Gastrocnemius medialis (tissue), 4 donors: Measurements from ENCODE around the gene SLC1A2. TPM values are rescaled to one million over a fixed set of nuclear protein-coding genes. Genes with fewer than 3 reads are reported as not detected.

Source experiments
- ATAC-seq, 2 donors: fragments of 150-250 bp; one replicate each; pipeline ENCODE4 v1.9.1; 2016
- DNase-seq, 2 donors: peaks; one replicate each; pipeline ENCODE4 v3.0.0-alpha.2; 2019
- H3K27ac ChIP-seq, 4 donors: fragments of 200-600 bp; sonication (generic); 1 replicate in 1 of 4; 2 replicates in 3 of 4; pipeline ENCODE4 v1.5.1; 2016 to 2018; ENCODE audit warnings: mild to moderate bottlenecking in 2 of 4, moderate library complexity in 1 of 4
- H3K27me3 ChIP-seq, 3 donors: fragments of 200-600 bp; sonication (generic) in 2 of 3; 1 replicate in 1 of 3; 2 replicates in 2 of 3; pipeline versions ENCODE4 v1.5.1 to v1.6.0; 2016 to 2019; ENCODE audit warnings: mild to moderate bottlenecking in 1 of 3, moderate library complexity in 1 of 3
- H3K36me3 ChIP-seq, 2 donors: fragments of 200-600 bp; sonication (generic) in 1 of 2; one replicate each; pipeline ENCODE4 v1.5.1; 2017 to 2018
- H3K4me1 ChIP-seq, 2 donors: fragments of 200-600 bp; sonication (generic) in 1 of 2; one replicate each; pipeline ENCODE4 v1.5.1; 2016 to 2017; ENCODE audit warnings: mild to moderate bottlenecking in 2 of 2
- H3K4me3 ChIP-seq, 4 donors: fragments of 200-600 bp; sonication (generic) in 3 of 4; 1 replicate in 1 of 4; 2 replicates in 3 of 4; pipeline ENCODE4 v1.5.1; 2016 to 2019; ENCODE audit warnings: mild to moderate bottlenecking in 2 of 4
- H3K9me3 ChIP-seq, 3 donors: fragments of 200-600 bp; sonication (generic) in 2 of 3; 1 replicate in 1 of 3; 2 replicates in 2 of 3; pipeline ENCODE4 v1.5.1; 2016 to 2019
- POLR2A ChIP-seq, 2 donors: fragments of 450-650 bp; IDR thresholded peaks; one replicate each; pipeline ENCODE4 v1.6.1; 2017; ENCODE audit warnings: antibody characterized with exemption in 2 of 2, mild to moderate bottlenecking in 2 of 2, moderate library complexity in 2 of 2
- in situ Hi-C, 4 donors: fragments of 200-750 bp; cut with MboI; loops; one replicate each; pipeline versions ENCODE4 v1.15.0 to v1.8.0; 2017; ENCODE audit warnings: low sequenced_read_pairs in 4 of 4
- intact Hi-C: fragments of 100-400 bp; cut with DNase I; formaldehyde crosslinking; loops from one replicate; pipeline ENCODE4 v1.15.1; 2023; ENCODE audit warnings: low total_unique reads
- total RNA-seq, 4 donors: library from RNA; depleted of rRNA; stranded (reverse); fragments of >200 nt; gene quantifications; one replicate each; pipeline versions ENCODE4 v1.1.0 to v1.2.3, GENCODE V29; 2016
- TF ChIP-seq, protein P1 (sequence below), 5 experiments: fragments of 450-650 bp in 3 of 5; fragments of 200-600 bp in 2 of 5; sonication (generic) in 2 of 5; IDR thresholded peaks in 4 of 5; conservative IDR thresholded peaks in 1 of 5; 1 replicate in 4 of 5; 2 replicates in 1 of 5; pipeline ENCODE4 v1.5.1; 2016 to 2019; ENCODE audit warnings: antibody characterized with exemption in 5 of 5, mild to moderate bottlenecking in 3 of 5, moderate library complexity in 3 of 5

SLC1A2 gene
- total RNA-seq, 4 donors from 2014 or later = 0.15 to 1.1 (median 0.52) TPM

DNA sequence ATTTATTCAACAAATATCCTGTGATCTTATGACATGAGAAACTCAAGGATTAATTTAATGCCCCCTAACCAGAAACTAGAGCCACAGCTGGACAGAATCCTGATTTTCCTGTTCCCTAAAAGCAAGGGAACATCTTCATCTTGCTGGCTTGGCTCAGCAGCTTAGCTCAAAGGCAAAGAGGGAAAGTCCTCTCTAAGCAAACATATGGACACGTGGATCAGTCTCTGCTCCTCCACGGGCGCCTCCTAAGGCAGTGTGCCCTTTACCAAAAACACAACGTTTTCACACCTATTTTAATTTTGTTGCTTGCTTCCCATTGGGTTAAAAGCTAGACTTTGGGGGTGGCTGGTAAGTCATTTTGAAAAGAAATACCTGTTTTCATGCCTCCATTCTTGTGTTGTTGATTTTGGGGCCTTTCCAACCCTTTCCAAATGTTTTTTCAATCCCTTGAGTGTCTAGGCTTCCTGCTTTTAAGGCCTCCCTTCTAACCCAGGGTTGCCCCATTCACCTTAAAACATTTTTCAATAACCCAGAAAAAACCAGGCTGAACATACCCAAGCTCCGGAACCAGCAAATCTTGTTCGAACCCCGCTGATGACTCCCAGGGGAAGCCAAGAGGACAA lies 15.5 kb downstream of the SLC1A2 start:
- Histone ChIP-seq H3K27ac (no peak overlapping the region), H3K4me1 (no peaks in the 10 kb centered on the region), H3K27me3 (no peaks in the 10 kb centered on the region), H3K36me3 (no peaks in the 10 kb centered on the region), H3K9me3 (no peaks in the 10 kb centered on the region), H3K4me3 (no peak overlapping the region)
- DNase-seq = no peak
- no peak for ATAC-seq
- intact Hi-C loops (no loop called here), in situ Hi-C loops (loop anchor here in 2 of 4 donors (25.0 kb wide), 1 partner anchor 817 kb away; no protein-coding TSS in a partner anchor)
- TF ChIP-seq, protein P1, sequence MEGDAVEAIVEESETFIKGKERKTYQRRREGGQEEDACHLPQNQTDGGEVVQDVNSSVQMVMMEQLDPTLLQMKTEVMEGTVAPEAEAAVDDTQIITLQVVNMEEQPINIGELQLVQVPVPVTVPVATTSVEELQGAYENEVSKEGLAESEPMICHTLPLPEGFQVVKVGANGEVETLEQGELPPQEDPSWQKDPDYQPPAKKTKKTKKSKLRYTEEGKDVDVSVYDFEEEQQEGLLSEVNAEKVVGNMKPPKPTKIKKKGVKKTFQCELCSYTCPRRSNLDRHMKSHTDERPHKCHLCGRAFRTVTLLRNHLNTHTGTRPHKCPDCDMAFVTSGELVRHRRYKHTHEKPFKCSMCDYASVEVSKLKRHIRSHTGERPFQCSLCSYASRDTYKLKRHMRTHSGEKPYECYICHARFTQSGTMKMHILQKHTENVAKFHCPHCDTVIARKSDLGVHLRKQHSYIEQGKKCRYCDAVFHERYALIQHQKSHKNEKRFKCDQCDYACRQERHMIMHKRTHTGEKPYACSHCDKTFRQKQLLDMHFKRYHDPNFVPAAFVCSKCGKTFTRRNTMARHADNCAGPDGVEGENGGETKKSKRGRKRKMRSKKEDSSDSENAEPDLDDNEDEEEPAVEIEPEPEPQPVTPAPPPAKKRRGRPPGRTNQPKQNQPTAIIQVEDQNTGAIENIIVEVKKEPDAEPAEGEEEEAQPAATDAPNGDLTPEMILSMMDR (IDR thresholded peaks at IDR 0.05 in 4 of 5, conservative IDR thresholded peaks at IDR 0.05 in 1 of 5) = no peak
- no peak for TF ChIP-seq POLR2A (IDR thresholded peaks at IDR 0.05)

DNA sequence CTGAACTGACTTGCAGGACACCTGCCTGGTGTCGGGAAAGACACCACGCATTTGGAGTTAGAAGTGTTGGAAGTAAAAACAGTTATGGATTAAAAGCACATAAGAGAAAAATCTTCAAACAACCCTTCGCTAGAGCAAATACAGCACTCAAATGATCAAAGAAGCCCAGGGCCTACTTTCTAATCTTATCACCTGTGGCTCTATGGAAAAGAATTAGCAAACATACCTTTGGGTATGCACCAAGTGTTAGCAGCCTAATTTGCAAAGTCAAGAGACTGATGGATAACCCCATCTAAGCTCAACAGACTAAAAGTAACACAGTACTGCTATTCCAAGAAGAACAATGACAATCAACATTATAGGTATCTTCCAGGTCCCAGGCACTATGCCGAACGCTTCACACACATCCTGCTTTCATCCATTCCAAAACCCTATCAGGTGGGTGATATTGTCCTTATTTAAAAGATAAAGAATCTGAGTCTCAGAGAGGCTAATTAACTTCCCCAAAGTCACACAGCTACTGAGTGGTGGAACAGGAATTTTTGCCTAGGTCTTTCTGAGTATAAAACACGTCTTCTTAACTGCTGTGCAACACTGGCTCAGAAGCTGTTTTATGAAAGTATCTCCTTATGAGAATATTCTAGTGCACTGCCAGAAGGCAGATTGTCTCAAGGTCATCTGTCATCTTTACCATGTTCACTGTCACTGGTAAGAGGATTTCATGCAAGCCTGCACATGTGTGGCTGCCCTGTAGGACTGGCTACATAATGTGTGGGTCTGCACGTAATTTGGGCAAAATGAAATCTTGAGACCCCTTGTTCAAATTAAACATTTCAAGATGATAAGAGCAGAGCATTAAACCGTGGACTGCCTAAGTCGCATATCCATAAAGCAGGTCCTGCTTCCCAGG lies 16.4 kb downstream of the SLC1A2 start:
- in situ Hi-C loops (loop anchor here in 2 of 4 donors (25.0 kb wide), 1 partner anchor 816 kb away; no protein-coding TSS in a partner anchor), intact Hi-C loops (no loop called here)
- Histone ChIP-seq H3K27me3 (no peaks in the 10 kb centered on the region), H3K27ac (no peak overlapping the region), H3K9me3 (no peaks in the 10 kb centered on the region), H3K36me3 (no peaks in the 10 kb centered on the region), H3K4me1 (no peaks in the 10 kb centered on the region), H3K4me3 (no peak overlapping the region)
- no peak for ATAC-seq
- DNase-seq = no peak
- TF ChIP-seq, protein P1 (IDR thresholded peaks at IDR 0.05 in 4 of 5, conservative IDR thresholded peaks at IDR 0.05 in 1 of 5) = no peak
- TF ChIP-seq POLR2A (IDR thresholded peaks at IDR 0.05) = no peak

DNA sequence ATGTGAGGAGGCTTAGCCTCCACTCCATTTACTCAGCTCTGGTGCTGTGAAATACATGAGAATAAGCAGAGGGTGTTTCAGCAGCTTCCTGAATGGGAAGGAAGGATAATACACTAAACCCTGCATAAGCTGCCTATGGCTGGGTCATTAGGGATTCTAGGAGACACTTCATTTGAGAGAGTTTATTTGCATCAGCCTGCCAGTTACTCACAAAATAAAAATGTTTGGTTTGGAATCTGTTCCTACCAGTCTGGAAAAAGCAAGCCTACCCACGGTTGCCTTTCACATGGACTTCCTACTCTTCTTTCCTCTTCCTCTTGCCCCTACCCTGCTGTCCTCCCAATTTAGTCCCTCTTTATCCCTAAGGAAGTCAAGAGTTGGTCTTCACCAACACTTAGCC lies 20.5 kb downstream of the SLC1A2 start:
- no peak for ATAC-seq
- in situ Hi-C loops (loop anchor here in 2 of 4 donors (10.0 to 25.0 kb wide), 3 partner anchors 154 to 812 kb away; no protein-coding TSS in a partner anchor), intact Hi-C loops (no loop called here)
- Histone ChIP-seq H3K4me3 (no peak overlapping the region), H3K4me1 (no peaks in the 10 kb centered on the region), H3K36me3 (no peaks in the 10 kb centered on the region), H3K9me3 (no peaks in the 10 kb centered on the region), H3K27ac (no peak overlapping the region), H3K27me3 (no peaks in the 10 kb centered on the region)
- DNase-seq = no peak
- TF ChIP-seq POLR2A (IDR thresholded peaks at IDR 0.05) = no peak
- TF ChIP-seq, protein P1 (IDR thresholded peaks at IDR 0.05 in 4 of 5, conservative IDR thresholded peaks at IDR 0.05 in 1 of 5) = no peak

DNA sequence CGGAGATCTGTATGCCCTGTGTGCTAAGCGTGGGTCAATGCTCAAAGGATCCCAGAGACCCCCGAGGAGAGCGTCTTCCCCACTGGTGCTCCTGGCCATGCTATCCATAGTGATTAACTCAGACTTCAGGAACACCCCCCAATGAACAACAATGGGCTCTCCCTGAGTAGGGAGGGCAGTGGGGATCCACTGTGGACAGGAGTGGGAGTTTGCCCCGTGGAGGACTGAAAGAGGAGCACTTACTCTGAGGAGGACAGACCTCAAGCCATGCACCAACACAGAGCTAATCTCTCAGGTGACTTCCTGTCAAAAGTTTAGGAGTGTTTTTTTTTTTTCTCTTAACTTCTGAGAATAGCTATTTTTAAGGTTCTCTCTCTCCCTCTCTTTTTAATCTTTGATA lies 24.4 kb downstream of the SLC1A2 start:
- in situ Hi-C loops (loop anchor here in 2 of 4 donors (5.0 to 25.0 kb wide), 4 partner anchors 150 to 808 kb away; no protein-coding TSS in a partner anchor), intact Hi-C loops (loop anchor here (5.0 kb wide), 3 partner anchors 158 to 808 kb away; no protein-coding TSS in a partner anchor)
- no peak for ATAC-seq
- Histone ChIP-seq H3K4me1 (peaks cover 3 to 4% of the 10 kb centered on the region in 2 donors), H3K9me3 (no peaks in the 10 kb centered on the region), H3K4me3 (no peak overlapping the region), H3K36me3 (no peaks in the 10 kb centered on the region), H3K27me3 (no peaks in the 10 kb centered on the region), H3K27ac (no peak overlapping the region)
- TF ChIP-seq, protein P1 (IDR thresholded peaks at IDR 0.05 in 4 of 5, conservative IDR thresholded peaks at IDR 0.05 in 1 of 5) = no peak
- TF ChIP-seq POLR2A (IDR thresholded peaks at IDR 0.05) = no peak
- DNase-seq = no peak
